ENCODE measurements around the gene CLDN10.

GRCh38 chr13:95505265-95505664 lies 47.3 kb upstream of the CLDN10 start:
- TF ChIP-seq CTCF (IDR thresholded peaks at IDR 0.05) (no peak), POLR2A (IDR thresholded peaks at IDR 0.05) (no peak)

Data from thyroid gland (tissue), 4 donors.